ENCODE data around the gene INPP5E. TPM values are rescaled to one million over a fixed set of nuclear protein-coding genes. Genes with fewer than 3 reads are reported as not detected.
A peak's percentile ranks its signal among the peaks of the same experiment; 100 is the strongest.

INPP5E gene
- total and polyA plus RNA-seq, 5 donors, result 7.7 to 12.3 (median 8.9) TPM

DNA sequence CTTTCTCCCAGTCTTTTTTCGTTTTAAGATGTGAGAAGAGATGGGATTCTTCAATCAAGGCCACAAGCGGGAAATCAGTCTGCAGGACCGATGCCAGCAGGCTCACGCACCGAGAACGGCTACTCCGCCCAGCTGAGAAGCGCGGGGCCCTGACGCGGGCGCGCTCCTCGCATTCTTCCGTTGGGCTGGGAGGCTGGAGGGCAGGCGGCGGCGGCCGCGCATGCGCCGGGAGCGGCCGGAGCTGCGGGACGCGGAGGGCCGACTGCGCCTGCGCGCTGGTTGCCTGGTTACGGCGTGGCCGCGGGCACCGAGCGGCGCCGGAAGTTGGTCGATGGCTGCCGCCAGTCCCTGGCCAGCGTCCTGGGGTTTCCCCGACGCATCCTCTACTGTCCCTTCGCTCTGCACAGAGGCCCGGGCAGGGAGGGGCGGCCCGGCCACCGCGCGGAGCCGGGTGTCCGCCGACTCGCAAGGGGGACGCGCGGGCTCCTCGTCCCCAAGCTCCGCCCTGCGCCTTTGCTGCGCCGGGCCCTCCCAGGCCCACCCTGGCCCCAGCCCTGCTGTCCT lies 44.0 kb upstream of the INPP5E start:
- peaks cover 4% of the 10 kb centered on the region for H3K4me1 ChIP-seq (ENCODE audit: control insufficient read depth, insufficient read depth, low read length)
- DNase-seq (peak; percentile 94 to 98 (median 98)), ATAC-seq (peak; percentile 60 to 62)
- H3K27ac ChIP-seq (ENCODE audit: low read length), result peak overlapping the region; percentile 84
- H3K4me3 ChIP-seq (ENCODE audit: low read length), result peak overlapping the region; percentile 4
- under 1% methylated on average over 63 of the region's 63 CpGs for WGBS
- no peaks in the 10 kb centered on the region for H3K9me3 ChIP-seq (ENCODE audit: control insufficient read depth, low read length)
- no peaks in the 10 kb centered on the region for H3K27me3 ChIP-seq (ENCODE audit: control insufficient read depth, insufficient read depth)
- intact Hi-C loops (cut with DNase I), result loop anchor here in 2 of 4 donors (2.0 kb wide), 1 partner anchor 147 kb away; no protein-coding TSS in a partner anchor

DNA sequence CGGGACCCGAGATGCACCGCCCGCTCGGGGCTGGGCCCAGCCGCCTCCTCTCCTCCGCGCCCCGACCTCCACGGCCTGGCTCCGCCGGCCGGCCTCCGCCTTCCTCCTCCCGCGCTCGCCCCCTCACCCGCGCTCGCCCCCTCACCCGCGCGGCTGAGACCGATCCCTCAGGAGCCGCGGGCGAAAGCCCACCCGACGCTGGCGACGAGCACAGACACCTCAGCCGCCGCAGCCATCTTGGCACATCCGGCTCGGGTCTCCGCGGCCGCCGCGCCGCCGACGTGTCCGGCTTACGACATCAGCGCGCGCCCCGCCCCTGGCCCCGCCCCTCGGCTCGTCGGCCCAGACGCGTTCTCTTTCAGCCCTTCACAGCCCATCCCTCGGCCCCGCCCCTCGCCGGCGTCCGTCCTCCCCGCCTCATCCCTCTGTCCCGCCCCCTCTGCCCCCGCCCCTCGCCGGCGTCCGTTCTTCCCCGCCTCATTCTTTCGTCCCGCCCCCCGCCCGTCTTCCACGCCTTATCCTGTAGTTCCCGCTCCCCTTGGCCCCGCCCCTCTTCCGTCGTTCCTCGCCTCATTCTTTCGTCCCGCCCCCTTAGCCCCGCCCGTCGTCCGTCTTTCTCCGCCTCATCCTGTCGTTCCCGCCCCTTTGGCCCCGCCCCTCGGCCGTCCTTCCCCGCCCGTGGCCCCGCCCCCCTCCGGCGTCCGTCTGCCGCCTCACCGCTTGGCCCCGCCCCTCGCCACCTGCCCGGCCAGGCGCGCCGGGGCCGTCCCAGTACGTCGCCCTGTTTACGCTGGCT lies 43.3 kb upstream of the INPP5E start, which contains the start of gene SEC16A:
Gene SEC16A, minus strand, starts transcription at position 248 of the 796 bp plus-strand sequence. CDS start 5,425 bp downstream, outside the sequence.
- Histone ChIP-seq H3K4me1 (ENCODE audit: control insufficient read depth, insufficient read depth, low read length) (peaks cover 4% of the 10 kb centered on the region), H3K27me3 (ENCODE audit: control insufficient read depth, insufficient read depth) (no peaks in the 10 kb centered on the region), H3K27ac (ENCODE audit: low read length) (peak within 1 kb of the TSS; percentile 92), H3K9me3 (ENCODE audit: control insufficient read depth, low read length) (no peaks in the 10 kb centered on the region), H3K4me3 (ENCODE audit: low read length) (peak within 1 kb of the TSS; percentile 73)
- DNase-seq, result peak; percentile 100
- intact Hi-C loops (cut with DNase I), result no loop called here
- ATAC-seq, result peak; percentile 84 to 89
- under 1% methylated on average over 109 of the region's 109 CpGs for WGBS

DNA sequence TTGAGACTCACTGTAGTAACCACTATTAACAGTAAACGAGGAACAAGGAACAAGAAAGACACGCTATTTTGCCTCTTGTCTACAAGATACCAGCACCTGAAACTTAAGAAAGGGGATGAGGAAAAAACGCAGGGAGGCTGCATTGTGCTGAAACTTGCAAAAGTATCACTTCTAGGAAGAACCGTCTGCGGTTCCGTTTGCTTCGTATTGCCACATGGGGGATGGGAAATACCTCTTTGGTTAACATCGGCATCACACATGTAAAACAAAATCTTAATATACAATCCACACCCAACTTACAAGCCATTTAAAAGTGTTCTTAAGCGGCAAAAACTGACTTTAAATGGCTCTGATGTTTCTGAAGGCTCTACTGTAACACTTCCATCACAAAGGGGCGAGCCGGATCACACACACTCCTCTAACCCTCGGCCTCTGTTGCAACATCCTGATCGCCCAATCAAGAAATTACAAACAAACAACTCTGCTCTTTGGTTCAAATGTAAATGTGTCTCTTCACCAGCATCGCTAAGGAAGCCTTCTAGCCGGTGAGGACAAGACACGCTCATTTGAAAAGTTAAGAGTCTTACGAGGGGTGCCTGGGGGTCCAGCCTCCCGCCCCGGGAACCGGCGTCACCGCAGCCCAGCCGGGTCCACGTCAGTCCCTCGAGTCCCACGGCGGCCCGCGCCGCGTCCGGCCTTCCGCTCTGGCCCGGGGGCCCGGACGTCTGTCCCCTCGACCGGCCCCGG lies 42.6 kb upstream of the INPP5E start:
- no peaks in the 10 kb centered on the region for H3K27me3 ChIP-seq (ENCODE audit: control insufficient read depth, insufficient read depth)
- H3K9me3 ChIP-seq (ENCODE audit: control insufficient read depth, low read length), result no peaks in the 10 kb centered on the region
- DNase-seq (peak in 1 of 3 donors; percentile 43), ATAC-seq (no peak)
- WGBS, result under 1% methylated on average over 39 of the region's 39 CpGs
- intact Hi-C loops (cut with DNase I), result no loop called here
- peak overlapping the region; percentile 73 for H3K4me3 ChIP-seq (ENCODE audit: low read length)
- peak overlapping the region; percentile 92 for H3K27ac ChIP-seq (ENCODE audit: low read length)
- H3K4me1 ChIP-seq (ENCODE audit: control insufficient read depth, insufficient read depth, low read length), result peaks cover 4% of the 10 kb centered on the region

DNA sequence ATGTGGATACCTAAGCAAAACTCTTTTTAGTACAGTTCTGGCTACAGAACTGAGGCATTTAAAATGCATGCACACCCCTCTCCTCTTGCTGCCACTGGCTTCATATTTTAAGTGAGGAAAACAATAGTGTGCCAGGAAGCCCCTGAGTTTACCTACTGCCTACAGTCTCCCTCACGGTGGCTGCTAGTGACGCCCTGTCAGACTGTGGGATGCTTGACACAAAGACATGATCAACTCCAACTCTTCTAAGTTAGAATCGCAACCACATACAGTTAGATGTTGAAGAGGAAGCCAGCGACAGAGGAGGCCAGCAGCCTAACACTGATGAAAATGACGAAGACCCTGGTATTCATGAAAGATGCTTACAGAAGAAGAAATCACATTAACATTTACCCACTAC lies 41.9 kb upstream of the INPP5E start:
- peaks cover 4% of the 10 kb centered on the region for H3K4me1 ChIP-seq (ENCODE audit: control insufficient read depth, insufficient read depth, low read length)
- 46% methylated on average over 5 of the region's 5 CpGs for WGBS
- intact Hi-C loops (cut with DNase I), result no loop called here
- no peaks in the 10 kb centered on the region for H3K27me3 ChIP-seq (ENCODE audit: control insufficient read depth, insufficient read depth)
- no peaks in the 10 kb centered on the region for H3K9me3 ChIP-seq (ENCODE audit: control insufficient read depth, low read length)
- DNase-seq, result peak in 1 of 3 donors; percentile 34
- peak overlapping the region; percentile 73 for H3K4me3 ChIP-seq (ENCODE audit: low read length)
- H3K27ac ChIP-seq (ENCODE audit: low read length), result no peak overlapping the region
- ATAC-seq, result no peak

DNA sequence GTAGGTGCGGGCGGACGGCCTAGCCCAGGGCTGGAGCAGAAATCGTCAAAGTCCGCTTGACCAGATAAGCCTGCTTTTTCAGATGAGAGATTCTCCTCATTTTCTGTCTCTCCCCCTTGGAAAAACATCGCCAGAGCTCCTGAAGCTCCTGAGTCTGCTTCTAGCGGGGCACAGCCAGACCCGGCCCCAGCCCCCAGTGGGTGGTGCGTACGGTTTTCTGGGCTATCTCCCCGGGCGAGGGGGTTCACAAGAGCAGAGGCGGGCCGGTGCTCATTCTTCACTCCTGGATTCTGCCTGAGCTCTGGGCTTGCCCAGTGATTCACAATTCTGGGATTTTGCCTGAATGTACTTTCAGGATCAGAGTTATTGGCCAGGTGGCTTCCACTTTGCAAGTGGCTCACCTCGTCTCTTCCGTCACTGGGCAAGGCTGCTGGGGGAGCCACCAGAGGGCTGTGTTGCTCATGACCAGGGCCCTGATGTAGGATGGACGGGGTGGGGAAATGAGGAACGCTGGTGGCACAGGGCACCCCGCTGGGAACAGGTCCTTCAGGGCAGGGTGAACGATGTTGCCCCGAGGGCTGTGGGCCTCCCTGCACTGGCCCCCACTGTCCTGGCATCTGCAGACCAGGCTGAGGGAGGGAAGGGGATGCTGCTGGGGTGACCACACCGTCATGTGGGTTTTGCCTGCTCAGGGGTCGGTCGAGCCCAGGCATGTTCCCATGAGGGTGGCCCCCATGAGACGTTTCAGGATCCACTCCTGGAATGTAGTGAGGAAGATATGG lies 36.9 kb upstream of the INPP5E start:
- 86% methylated on average over 25 of the region's 25 CpGs for WGBS

DNA sequence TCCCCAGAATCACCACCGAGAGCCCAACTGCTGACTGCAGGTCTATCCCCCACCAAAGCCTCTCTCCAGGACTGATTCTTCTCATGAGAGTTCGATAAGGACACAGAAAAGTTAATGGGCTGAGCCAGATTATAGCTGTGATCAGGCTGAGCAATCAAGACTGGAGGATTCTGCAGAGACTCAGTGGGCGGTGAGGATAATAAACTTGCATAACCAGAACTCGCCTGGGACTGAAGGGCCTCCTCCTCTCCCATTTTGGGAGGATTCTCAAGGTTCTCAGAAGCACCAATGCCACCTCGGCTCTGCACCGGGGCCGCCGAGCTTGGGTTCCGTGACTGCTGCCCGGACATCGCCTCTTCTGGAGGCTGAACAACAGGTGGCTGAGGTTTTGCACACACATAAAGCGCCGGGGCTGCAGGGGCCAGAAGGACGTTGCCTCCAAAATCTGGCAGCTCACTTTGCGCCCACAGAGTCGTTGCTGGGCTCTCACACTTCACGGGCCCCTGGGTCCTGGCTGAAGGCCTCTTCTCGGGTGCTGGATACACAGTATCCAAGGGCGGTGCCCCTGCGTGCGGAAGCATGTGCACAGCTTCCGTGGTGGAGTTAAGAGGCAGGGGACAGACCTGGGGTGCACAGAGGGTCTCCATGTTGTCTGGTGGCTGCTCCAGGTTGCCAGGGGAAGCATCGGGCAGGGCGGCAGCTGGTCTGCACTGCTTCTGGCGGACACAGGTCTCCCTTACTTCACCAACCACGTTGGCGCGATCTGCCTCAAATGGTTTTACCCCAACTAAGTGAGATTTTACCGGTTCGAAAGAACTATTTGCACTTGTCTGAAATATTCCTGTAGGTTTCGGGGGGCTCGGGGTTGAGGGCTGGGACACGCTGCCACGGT lies 35.6 kb upstream of the INPP5E start:
- WGBS, result 93% methylated on average over 34 of the region's 34 CpGs
- H3K4me1 ChIP-seq (ENCODE audit: control insufficient read depth, insufficient read depth, low read length), result no peaks in the 10 kb centered on the region

More for the DNA sequence above, 36.9 kb upstream of the INPP5E start:
- intact Hi-C loops (cut with DNase I), result no loop called here
- Histone ChIP-seq H3K4me3 (ENCODE audit: low read length) (no peak overlapping the region), H3K9me3 (ENCODE audit: control insufficient read depth, low read length) (no peaks in the 10 kb centered on the region), H3K4me1 (ENCODE audit: control insufficient read depth, insufficient read depth, low read length) (no peaks in the 10 kb centered on the region), H3K27ac (ENCODE audit: low read length) (no peak overlapping the region), H3K27me3 (ENCODE audit: control insufficient read depth, insufficient read depth) (no peaks in the 10 kb centered on the region)
- peak in 2 of 3 donors; percentile 43 to 54 for DNase-seq
- ATAC-seq, result no peak

DNA sequence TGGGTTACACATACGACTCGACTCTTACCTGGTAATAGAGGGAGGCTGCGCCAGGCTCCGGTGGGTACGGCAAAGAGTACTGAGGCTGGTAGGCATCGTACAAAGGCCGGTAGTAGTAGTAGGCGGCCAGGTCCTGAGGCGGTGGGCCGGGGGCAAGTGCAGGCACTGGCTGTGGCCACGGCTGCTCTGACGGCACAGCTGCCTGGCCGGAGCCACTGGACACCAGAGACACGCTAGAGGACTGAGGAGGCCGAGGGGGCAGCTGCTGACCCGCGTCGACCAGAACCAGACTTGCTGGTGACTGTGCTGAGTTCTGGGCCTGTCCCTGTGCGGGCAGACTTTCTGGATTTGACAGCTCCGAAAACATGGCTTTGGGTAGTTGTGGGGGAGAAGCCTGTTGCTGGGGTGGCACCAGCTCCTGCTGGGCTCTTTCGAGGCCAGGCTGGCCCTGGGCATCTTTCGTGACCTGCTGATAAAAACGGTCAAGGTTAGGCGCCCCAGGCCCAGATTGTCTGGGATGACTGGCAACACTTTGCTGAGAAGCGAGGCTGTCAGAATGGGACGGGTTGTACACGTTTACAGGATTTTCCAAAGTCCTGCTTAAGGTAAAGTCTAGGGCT lies 34.5 kb upstream of the INPP5E start:
- ATAC-seq (no peak), DNase-seq (peak in 2 of 3 donors; percentile 21 to 39)
- H3K27me3 ChIP-seq (ENCODE audit: control insufficient read depth, insufficient read depth), result no peaks in the 10 kb centered on the region
- WGBS, result 94% methylated on average over 27 of the region's 27 CpGs
- no peak overlapping the region for H3K4me3 ChIP-seq (ENCODE audit: low read length)
- H3K27ac ChIP-seq (ENCODE audit: low read length), result no peak overlapping the region
- intact Hi-C loops (cut with DNase I), result no loop called here
- H3K4me1 ChIP-seq (ENCODE audit: control insufficient read depth, insufficient read depth, low read length), result no peaks in the 10 kb centered on the region
- no peaks in the 10 kb centered on the region for H3K9me3 ChIP-seq (ENCODE audit: control insufficient read depth, low read length)

More for the DNA sequence above, 35.6 kb upstream of the INPP5E start:
- H3K27ac ChIP-seq (ENCODE audit: low read length), result no peak overlapping the region
- H3K4me3 ChIP-seq (ENCODE audit: low read length), result no peak overlapping the region
- no peaks in the 10 kb centered on the region for H3K9me3 ChIP-seq (ENCODE audit: control insufficient read depth, low read length)
- DNase-seq (peak in 2 of 3 donors; percentile 31 to 33), ATAC-seq (no peak)
- intact Hi-C loops (cut with DNase I), result no loop called here
- no peaks in the 10 kb centered on the region for H3K27me3 ChIP-seq (ENCODE audit: control insufficient read depth, insufficient read depth)

DNA sequence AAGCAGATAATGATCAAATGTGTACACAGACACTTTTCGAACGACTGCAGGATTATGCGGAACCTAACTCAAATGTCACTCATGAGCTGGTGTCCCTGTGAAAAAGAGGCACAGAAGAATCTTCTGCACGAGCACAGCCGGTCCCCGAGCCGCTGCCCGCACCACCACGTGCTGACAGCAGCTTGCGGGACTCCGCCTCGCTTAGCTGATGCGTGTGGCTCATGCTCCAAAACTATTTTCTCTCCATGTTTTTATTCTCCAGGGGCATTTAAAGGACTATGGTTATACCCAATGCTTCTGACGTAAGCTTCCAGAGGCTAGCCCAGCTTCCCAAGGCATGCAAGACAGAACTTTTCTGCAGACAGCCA lies 33.7 kb upstream of the INPP5E start:
- 90% methylated on average over 14 of the region's 14 CpGs for WGBS
- no peak overlapping the region for H3K4me3 ChIP-seq (ENCODE audit: low read length)
- intact Hi-C loops (cut with DNase I), result no loop called here
- no peaks in the 10 kb centered on the region for H3K9me3 ChIP-seq (ENCODE audit: control insufficient read depth, low read length)
- ATAC-seq (no peak), DNase-seq (peak in 1 of 3 donors; percentile 20)
- H3K27me3 ChIP-seq (ENCODE audit: control insufficient read depth, insufficient read depth), result no peaks in the 10 kb centered on the region
- no peaks in the 10 kb centered on the region for H3K4me1 ChIP-seq (ENCODE audit: control insufficient read depth, insufficient read depth, low read length)
- H3K27ac ChIP-seq (ENCODE audit: low read length), result no peak overlapping the region

DNA sequence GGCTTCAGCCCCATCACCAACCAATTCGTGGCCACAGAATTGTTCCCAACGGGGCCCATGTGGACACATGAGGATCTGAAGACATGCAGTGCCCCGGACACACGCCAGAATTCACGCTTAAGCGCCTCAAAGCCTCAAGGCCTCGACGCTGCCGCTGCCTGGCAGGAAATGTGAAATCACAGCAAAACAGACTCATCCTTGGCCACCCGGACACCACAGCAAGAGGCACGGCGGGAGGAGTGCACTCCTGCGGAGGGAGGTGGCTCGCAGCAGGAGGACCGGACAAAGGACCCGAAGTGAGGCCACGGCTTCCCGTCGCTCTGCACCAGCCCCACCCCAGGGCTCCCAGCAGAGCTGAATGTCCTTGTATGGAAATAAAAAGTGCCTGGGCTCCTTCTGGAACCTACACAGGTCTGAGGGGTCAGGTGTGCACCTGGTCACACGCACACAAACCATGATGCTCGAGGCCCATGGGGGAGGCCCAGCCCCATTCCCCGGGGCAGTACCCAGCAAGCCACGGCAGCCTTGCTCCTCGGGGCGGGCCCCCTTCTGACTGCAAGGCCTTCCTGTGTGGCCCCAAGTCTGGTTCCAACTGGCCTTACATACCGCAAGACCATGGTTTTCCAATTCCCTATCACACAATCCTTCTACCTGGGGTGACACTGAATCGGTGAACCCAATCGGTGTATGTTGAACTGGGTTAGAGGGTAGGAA lies 33.2 kb upstream of the INPP5E start:
- 88% methylated on average over 28 of the region's 28 CpGs for WGBS
- no peak overlapping the region for H3K4me3 ChIP-seq (ENCODE audit: low read length)
- no peaks in the 10 kb centered on the region for H3K9me3 ChIP-seq (ENCODE audit: control insufficient read depth, low read length)
- H3K27ac ChIP-seq (ENCODE audit: low read length), result no peak overlapping the region
- ATAC-seq, result no peak
- intact Hi-C loops (cut with DNase I), result no loop called here
- H3K27me3 ChIP-seq (ENCODE audit: control insufficient read depth, insufficient read depth), result no peaks in the 10 kb centered on the region
- no peaks in the 10 kb centered on the region for H3K4me1 ChIP-seq (ENCODE audit: control insufficient read depth, insufficient read depth, low read length)
- peak in 2 of 3 donors; percentile 28 to 45 for DNase-seq

Data from right cardiac atrium (tissue), 5 donors.